ENCODE results near the gene CPNE6.

CPNE6 gene

DNA sequence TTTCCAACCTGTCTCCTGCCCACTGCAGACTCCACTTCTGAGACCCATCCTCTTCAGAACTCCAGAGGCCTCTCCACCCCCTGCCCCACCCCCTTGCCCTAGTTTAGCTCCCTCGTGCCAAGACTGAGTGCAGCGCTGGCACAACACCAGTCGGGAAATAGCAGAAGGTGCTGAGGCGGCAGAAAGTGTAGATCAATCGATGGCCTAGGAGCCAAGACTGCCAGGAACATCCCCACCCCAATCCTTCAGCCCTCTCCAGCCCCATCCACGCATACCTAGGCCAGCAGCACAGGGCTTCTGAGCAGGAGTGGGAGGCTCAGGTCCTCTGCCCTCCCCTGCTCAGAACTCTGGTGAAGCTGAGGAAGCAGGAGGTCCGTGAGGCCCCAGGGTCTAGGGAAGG, 1.1 kb downstream of the CPNE6 start:
- no peak for DNase-seq
- peaks cover 31% of the 10 kb centered on the region for H3K27me3 Mint-ChIP-seq (ENCODE audit: low read depth, poor library complexity)
- H3K27ac Mint-ChIP-seq: no peak overlapping the region
- no peak overlapping the region for H3K4me3 Mint-ChIP-seq
- peaks cover 19% of the 10 kb centered on the region for H3K4me1 Mint-ChIP-seq
- TF ChIP-seq, protein P1, sequence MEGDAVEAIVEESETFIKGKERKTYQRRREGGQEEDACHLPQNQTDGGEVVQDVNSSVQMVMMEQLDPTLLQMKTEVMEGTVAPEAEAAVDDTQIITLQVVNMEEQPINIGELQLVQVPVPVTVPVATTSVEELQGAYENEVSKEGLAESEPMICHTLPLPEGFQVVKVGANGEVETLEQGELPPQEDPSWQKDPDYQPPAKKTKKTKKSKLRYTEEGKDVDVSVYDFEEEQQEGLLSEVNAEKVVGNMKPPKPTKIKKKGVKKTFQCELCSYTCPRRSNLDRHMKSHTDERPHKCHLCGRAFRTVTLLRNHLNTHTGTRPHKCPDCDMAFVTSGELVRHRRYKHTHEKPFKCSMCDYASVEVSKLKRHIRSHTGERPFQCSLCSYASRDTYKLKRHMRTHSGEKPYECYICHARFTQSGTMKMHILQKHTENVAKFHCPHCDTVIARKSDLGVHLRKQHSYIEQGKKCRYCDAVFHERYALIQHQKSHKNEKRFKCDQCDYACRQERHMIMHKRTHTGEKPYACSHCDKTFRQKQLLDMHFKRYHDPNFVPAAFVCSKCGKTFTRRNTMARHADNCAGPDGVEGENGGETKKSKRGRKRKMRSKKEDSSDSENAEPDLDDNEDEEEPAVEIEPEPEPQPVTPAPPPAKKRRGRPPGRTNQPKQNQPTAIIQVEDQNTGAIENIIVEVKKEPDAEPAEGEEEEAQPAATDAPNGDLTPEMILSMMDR (IDR thresholded peaks at IDR 0.05): no peak
- no peaks in the 10 kb centered on the region for H3K9me3 Mint-ChIP-seq
- H3K36me3 Mint-ChIP-seq (ENCODE audit: low read depth): no peaks in the 10 kb centered on the region

DNA sequence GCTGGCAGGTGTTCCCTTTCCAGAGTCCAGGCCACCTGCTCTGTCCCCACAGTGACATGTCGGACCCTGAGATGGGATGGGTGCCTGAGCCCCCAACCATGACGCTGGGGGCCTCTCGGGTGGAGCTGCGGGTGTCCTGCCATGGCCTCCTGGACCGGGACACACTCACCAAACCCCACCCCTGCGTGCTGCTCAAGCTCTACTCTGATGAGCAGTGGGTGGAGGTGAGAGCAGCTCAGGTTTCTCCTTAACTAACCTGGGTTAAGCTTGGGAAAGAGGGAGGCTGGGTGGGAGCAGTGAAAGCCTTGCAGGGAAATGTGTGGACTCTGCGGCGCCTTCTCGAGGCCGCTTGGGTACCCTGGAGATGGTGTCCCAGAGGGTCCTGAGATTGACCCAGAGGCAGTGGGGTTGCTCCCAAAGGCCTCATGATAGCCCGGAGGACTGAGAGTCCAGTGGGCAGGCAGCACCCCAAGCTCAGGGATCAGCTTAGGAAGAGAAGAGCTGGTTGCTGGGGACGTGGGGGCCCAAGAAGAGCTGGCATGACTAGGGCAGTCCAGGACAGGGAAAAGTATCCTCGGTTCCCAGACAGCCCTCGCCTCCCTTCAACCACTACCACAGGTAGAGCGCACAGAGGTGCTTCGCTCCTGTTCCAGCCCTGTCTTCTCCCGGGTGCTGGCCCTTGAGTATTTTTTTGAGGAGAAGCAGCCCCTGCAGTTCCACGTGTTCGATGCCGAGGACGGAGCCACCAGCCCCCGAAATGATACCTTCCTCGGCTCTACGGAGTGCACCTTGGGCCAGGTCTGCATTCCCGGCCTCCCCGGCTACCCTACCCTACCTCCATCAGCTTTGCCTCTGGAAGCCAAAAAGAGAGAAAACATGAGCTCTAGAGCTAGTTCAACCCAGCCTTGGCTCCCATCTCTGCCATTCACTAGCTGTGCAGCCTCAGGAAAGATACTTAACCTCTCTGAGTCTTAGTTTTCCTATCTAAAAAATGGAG, 1.8 kb downstream of the CPNE6 start:
- DNase-seq: no peak
- Mint-ChIP-seq H3K4me1 (peaks cover 20% of the 10 kb centered on the region), H3K4me3 (no peak overlapping the region), H3K36me3 (ENCODE audit: low read depth) (no peaks in the 10 kb centered on the region), H3K9me3 (no peaks in the 10 kb centered on the region), H3K27me3 (ENCODE audit: low read depth, poor library complexity) (peaks cover 28% of the 10 kb centered on the region), H3K27ac (no peak overlapping the region)
- TF ChIP-seq, protein P1 (IDR thresholded peaks at IDR 0.05): no peak

DNA sequence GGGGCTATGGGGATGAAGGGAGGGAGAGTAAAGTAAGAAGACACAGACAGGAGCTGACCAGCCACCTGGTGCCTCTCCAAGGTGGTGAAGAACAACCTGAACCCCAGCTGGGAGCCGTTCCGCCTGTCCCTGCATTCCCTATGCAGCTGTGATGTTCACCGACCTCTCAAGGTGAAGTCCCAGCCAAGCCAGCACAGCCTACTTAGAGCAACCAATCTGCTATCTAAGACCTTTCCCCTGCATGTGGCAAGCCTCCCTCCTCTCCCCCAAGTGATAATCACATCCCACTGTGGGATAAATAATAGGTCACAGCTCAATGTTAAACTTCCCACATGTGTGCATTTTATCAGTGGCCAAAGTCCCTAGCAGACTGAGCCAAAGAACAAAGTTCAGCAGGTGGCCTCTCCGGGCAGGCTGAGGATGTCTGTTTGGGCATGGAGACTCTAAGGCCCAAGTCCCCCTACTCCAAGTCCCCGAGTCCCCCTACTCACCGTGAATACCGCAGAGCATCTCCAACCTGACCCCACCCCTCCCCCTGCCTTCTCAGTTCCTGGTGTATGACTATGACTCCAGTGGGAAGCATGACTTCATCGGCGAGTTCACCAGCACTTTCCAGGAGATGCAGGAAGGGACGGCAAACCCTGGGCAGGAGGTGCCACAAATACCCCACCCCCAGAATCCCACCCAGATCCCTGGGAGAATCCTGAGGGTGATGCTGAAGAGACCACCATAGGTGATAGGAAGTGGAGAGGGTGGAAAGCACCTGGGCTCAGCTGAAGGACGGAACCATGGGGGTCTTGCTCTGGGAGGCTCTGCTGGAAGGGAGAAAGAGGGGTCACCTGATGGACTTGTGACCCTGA, 3.5 kb downstream of the CPNE6 start:
- H3K4me1 Mint-ChIP-seq: peaks cover 35% of the 10 kb centered on the region

DNA sequence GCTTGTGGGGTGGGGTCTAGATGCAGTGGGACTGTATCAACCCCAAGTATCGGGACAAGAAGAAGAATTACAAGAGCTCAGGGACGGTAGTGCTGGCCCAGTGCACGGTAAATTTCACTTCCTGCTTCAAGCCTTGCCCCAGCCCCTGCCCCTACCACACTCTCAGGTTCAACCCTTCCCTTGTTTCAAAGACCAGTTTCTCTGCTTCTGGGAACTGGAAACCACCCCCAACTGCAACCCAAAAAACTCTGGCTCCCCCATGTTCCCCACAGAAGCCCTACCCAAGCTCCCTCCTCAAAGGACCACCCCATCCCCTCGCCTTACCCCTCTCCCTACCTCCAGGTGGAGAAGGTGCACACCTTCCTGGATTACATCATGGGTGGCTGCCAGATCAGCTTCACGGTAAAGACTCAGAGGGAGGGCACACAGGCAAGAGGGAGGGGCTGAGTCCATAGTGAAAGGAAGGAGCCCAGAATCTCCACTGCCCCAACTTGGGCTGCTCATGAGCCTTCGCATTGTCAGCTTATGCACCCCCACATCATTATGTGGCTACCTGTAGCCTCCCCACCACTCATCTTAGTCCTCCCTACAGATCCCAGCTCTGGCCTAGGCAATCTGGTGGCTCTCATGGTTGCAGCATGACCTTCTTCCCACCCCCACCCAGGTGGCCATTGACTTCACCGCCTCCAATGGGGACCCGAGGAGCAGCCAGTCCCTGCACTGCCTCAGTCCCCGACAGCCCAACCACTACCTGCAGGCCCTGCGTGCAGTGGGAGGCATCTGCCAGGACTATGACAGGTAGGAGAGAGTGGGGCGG, 4.3 kb downstream of the CPNE6 start:
- H3K9me3 Mint-ChIP-seq: no peaks in the 10 kb centered on the region
- H3K27me3 Mint-ChIP-seq (ENCODE audit: low read depth, poor library complexity): peaks cover 32% of the 10 kb centered on the region
- H3K36me3 Mint-ChIP-seq (ENCODE audit: low read depth): no peaks in the 10 kb centered on the region
- TF ChIP-seq, protein P1 (IDR thresholded peaks at IDR 0.05): no peak
- no peak for DNase-seq
- H3K27ac Mint-ChIP-seq: no peak overlapping the region
- H3K4me3 Mint-ChIP-seq: no peak overlapping the region
- peaks cover 42% of the 10 kb centered on the region for H3K4me1 Mint-ChIP-seq

More for the DNA sequence above, 3.5 kb downstream of the CPNE6 start:
- peaks cover 29% of the 10 kb centered on the region for H3K27me3 Mint-ChIP-seq (ENCODE audit: low read depth, poor library complexity)
- H3K4me3 Mint-ChIP-seq: no peak overlapping the region
- no peaks in the 10 kb centered on the region for H3K36me3 Mint-ChIP-seq (ENCODE audit: low read depth)
- H3K9me3 Mint-ChIP-seq: no peaks in the 10 kb centered on the region
- DNase-seq: no peak
- TF ChIP-seq, protein P1 (IDR thresholded peaks at IDR 0.05): no peak
- no peak overlapping the region for H3K27ac Mint-ChIP-seq

DNA sequence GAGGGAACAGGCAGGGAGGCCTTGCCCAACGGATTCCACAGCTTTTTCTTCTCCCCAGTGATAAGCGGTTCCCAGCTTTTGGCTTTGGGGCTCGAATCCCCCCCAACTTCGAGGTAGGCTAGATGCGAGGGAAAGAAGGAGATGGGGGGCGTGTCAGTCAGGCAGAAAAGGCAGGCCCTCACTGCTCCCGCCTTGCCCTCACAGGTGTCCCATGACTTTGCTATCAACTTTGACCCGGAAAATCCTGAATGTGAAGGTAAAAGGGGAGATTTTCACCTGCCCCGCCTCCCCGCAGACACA, 4.9 kb downstream of the CPNE6 start:
- peaks cover 40% of the 10 kb centered on the region for H3K4me1 Mint-ChIP-seq
- no peaks in the 10 kb centered on the region for H3K36me3 Mint-ChIP-seq (ENCODE audit: low read depth)
- no peaks in the 10 kb centered on the region for H3K9me3 Mint-ChIP-seq
- TF ChIP-seq, protein P1 (IDR thresholded peaks at IDR 0.05): no peak
- no peak overlapping the region for H3K27ac Mint-ChIP-seq
- H3K4me3 Mint-ChIP-seq: no peak overlapping the region
- no peak for DNase-seq
- peaks cover 35% of the 10 kb centered on the region for H3K27me3 Mint-ChIP-seq (ENCODE audit: low read depth, poor library complexity)
